Activated CD4-positive, alpha-beta T cell treated with anti-CD3 and anti-CD28 coated beads for 1 hour (primary cell): ENCODE measurements around the gene VWA5B2.

Experiments used
- DNase-seq: peaks from one replicate; pipeline ENCODE4 v3.0.0-alpha.2; 2020

The VWA5B2 gene

GRCh38 chr3:184229394-184230080 is at the start of gene VWA5B2:
Gene VWA5B2, plus strand, starts transcription at chr3:184229585. Its CDS starts 944 bp downstream, at chr3:184230529.
- peak; percentile 56 for DNase-seq

GRCh38 chr3:184180165-184180564 is 49.2 kb upstream of the VWA5B2 start:
- no peak for DNase-seq

- DNase-seq: no peak
Observed at GRCh38 chr3:184181596-184181995, 47.8 kb upstream of the VWA5B2 start.

- DNase-seq: no peak
Observed at GRCh38 chr3:184183679-184184078, 45.7 kb upstream of the VWA5B2 start.

- DNase-seq: no peak
Observed at GRCh38 chr3:184184546-184185230, 44.7 kb upstream of the VWA5B2 start.

- DNase-seq: peak; percentile 99
Observed at GRCh38 chr3:184185461-184186183, 43.8 kb upstream of the VWA5B2 start.

GRCh38 chr3:184186184-184186901 is 43.0 kb upstream of the VWA5B2 start, which contains the start of gene ABCF3:
Gene ABCF3, plus strand, starts transcription at chr3:184186199. Its CDS starts 9 bp downstream, at chr3:184186208.
- no peak for DNase-seq

- no peak for DNase-seq
Observed at GRCh38 chr3:184186902-184187207, 42.5 kb upstream of the VWA5B2 start.

GRCh38 chr3:184188080-184188479 is 41.3 kb upstream of the VWA5B2 start:
- no peak for DNase-seq

GRCh38 chr3:184189421-184189820 is 40.0 kb upstream of the VWA5B2 start:
- no peak for DNase-seq

- no peak for DNase-seq
Observed at GRCh38 chr3:184192889-184193288, 36.5 kb upstream of the VWA5B2 start.

GRCh38 chr3:184193991-184194539 is 35.3 kb upstream of the VWA5B2 start:
- no peak for DNase-seq

- DNase-seq: no peak
Observed at GRCh38 chr3:184196536-184196935, 32.8 kb upstream of the VWA5B2 start.

GRCh38 chr3:184198509-184198908 is 30.9 kb upstream of the VWA5B2 start:
- DNase-seq: no peak

GRCh38 chr3:184200825-184201224 is 28.6 kb upstream of the VWA5B2 start:
- no peak for DNase-seq

GRCh38 chr3:184203526-184203925 is 25.9 kb upstream of the VWA5B2 start:
- DNase-seq: no peak

GRCh38 chr3:184209146-184209923 is 20.1 kb upstream of the VWA5B2 start:
- DNase-seq: no peak

- no peak for DNase-seq
Observed at GRCh38 chr3:184211297-184211696, 18.1 kb upstream of the VWA5B2 start.

- no peak for DNase-seq
Observed at GRCh38 chr3:184211718-184212117, 17.7 kb upstream of the VWA5B2 start.

- no peak for DNase-seq
Observed at GRCh38 chr3:184218814-184219213, 10.6 kb upstream of the VWA5B2 start.

GRCh38 chr3:184222521-184222920 is 6.9 kb upstream of the VWA5B2 start:
- DNase-seq: no peak

GRCh38 chr3:184223946-184224345 is 5.4 kb upstream of the VWA5B2 start:
- DNase-seq: no peak
